Mucosa of gallbladder (tissue), 1 donor: Measurements from ENCODE around the gene RNF182. TPM values are rescaled to one million over a fixed set of nuclear protein-coding genes. Genes with fewer than 3 reads are reported as not detected.
"Not testable (repeated sequence)": the region's sequence is repeated elsewhere in the genome, so short reads cannot be mapped to it uniquely, and the experiment has no call there.

Source experiments
- DNase-seq: peaks from one replicate; pipeline ENCODE4 v3.0.0-alpha.2; 2020; ENCODE audit warnings: low spot score
- total RNA-seq: library from RNA; stranded (reverse); gene quantifications from one replicate; pipeline ENCODE4 v1.2.1, GENCODE V29; 2021
- donor health status: DM: no; HTN: no; CAD: no.

RNF182 gene
- total RNA-seq, result 0.14 TPM

GRCh38 chr6:13924949-13925881 is at the start of gene RNF182:
Gene RNF182, plus strand, starts transcription at chr6:13924952. Its CDS starts 52,168 bp downstream, at chr6:13977120.
- DNase-seq, result no peak

DNA sequence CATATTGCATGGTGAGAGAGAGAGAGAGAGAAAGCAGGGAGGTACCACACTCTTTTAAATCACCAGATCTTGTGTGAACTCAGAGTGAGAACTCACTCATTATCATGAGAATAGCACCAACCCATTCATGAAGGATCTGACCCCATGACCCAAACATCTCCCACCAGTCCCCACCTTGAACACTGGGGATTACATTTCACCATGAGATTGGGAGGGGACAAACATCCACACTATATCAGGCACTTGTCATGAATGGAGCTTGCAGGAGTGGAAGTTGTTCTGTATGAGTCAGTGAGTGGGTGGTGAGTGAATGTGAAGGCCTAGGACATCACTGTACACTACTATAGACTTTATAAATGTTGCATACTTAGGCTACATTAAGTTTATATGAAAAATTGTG is 47.7 kb upstream of the RNF182 start:
- no peak for DNase-seq

DNA sequence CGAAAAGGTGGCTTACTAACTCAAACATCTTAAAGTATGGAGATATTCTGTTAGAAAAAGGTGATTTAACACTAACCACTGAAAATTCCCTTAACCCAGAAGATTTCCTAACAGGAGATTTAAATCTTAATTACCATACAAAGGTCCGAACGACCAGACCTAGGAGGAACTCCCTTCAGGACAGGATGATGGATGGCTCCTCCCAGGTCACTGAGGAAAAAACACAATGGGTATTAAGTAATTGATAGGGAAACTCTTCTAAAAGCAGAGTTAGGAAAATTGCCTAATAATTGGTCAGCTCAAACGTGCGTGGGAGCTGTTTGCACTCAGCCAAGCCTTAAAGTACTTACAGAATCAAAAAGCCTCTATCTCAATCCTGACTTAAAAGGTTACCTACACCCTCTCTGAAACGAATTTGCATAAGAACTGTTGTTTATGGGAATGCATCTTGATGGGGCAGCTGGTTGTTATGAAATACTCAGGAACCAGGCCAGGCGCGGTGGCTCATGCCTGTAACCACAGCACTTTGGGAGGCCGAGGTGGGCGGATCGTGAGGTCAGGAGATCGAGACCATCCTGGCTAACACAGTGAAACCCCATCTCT is 44.6 kb upstream of the RNF182 start:
- not testable (repeated sequence) for DNase-seq

- DNase-seq, result no peak
These were observed 43.1 kb upstream of the RNF182 start for GRCh38 chr6:13881621-13882165.

DNA sequence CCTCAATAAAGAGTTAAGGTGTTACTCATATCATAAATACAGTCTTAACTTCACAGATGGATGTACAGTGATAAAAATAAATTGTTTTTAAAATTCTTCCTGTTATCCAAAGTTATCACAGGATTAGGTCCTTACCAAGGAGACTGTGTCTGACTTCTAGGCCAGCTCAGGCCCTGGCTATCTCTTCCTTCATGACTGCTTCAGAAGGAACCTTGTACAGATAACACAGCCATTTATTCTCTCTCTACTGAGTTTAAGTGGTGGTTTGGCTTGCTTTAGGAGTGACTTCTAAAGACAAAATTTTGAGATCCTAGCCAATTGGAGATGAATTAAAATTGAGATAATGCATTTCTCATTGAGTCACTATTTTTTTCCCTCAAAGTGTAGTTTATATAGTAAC is 40.8 kb upstream of the RNF182 start:
- no peak for DNase-seq

- DNase-seq, result no peak
These were observed 40.4 kb upstream of the RNF182 start for GRCh38 chr6:13884397-13884796.

- DNase-seq, result no peak
These were observed 39.2 kb upstream of the RNF182 start for GRCh38 chr6:13885601-13886000.

DNA sequence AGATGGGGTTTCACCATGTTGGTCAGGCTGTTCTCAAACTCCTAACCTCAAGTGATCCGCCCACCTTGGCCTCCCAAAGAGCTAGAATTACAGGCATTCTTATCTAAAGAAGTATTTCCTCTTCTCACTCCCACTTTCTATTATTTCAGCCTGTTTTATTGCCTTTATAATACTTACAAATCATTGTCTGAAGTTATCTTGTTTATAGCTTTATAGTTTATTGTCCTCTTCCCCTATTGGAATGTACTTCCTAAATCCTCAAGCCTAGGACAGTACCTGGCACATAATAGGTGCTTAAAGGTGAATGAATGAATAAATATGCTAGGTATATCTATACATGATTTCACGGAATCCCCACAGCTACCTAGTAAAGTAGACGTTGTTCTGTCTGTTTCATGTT is 37.8 kb upstream of the RNF182 start:
- DNase-seq, result no peak

GRCh38 chr6:13892017-13892645 is 32.6 kb upstream of the RNF182 start:
- DNase-seq, result no peak

- DNase-seq, result no peak
These were observed 21.8 kb upstream of the RNF182 start for GRCh38 chr6:13902922-13903321.

DNA sequence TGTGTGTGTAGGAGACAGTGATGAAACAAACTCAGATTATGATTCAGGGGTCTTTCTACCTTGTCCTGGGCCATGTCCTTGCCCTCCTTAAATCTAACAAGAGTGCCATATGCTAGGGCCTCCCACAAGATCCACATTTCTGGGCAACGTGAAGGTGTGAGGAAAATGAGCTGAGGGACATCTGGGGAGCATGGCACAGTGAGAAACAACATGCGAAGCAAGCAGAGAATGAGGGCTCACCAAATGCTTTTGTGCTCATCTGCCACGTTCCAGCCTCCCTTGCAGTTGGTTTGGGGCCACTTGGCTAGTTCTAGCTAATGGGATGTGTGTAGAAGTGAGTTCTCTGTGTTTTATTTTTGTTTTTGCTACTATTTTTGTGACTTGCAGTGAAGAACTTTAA is 21.4 kb upstream of the RNF182 start:
- no peak for DNase-seq

DNA sequence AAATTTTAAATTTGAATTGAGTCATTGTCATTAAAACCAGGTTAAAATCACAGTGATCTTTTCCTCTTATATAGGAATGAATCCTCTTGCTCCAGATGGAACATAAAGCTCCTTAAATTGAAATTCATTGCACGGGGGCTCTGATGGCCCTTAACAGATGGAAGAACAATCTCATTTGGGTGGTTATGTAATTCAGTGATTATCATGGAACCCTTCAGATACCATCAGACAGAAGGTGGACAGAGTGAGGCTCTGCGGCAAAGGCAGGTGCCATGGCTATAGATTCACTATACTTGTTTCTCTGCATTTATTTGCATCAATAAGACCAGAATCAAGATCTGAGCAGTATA is 17.8 kb upstream of the RNF182 start:
- no peak for DNase-seq

- no peak for DNase-seq
These were observed 17.0 kb upstream of the RNF182 start for GRCh38 chr6:13907614-13908215.

DNA sequence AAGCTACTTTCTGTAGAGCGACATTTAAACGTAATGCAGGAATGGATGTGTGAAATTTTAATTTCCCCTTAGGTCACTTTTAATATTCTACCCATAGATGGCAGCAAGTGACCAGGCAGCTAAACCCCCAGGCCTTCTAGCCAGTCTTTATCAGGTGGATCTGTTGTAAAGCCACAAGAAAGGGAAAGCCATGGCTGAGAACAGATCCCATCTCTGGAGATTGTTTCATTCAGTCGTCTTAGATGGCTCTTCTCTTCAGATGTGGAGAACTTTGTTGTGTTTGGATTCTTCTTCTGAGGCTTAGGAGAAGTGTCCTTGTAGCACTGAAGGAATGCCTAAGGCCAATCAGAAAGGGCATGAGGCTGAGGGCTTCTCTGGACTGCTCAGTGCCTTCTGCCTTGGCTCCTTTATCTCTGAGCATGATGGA is 15.8 kb upstream of the RNF182 start:
- peak; percentile 38 for DNase-seq

GRCh38 chr6:13910443-13910842 is 14.3 kb upstream of the RNF182 start:
- no peak for DNase-seq

DNA sequence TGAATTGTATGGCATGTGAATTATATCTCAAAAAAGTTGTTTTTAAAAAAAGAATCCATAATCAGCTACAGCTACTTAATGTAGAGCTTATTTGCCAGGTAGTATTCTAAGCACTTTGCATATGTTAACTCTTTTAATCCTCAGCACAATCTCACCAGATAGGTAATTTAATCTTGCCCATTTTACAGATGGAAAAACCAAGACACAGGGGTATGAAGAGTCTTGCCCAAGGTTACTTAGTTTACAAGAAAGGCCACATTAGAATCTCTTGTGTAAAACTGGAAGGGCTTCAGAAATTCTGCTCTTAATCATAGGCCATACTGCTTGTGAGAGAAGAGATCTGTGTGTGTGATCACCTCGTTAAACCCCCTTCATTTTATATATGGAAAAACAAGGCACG is 13.4 kb upstream of the RNF182 start:
- DNase-seq, result no peak

DNA sequence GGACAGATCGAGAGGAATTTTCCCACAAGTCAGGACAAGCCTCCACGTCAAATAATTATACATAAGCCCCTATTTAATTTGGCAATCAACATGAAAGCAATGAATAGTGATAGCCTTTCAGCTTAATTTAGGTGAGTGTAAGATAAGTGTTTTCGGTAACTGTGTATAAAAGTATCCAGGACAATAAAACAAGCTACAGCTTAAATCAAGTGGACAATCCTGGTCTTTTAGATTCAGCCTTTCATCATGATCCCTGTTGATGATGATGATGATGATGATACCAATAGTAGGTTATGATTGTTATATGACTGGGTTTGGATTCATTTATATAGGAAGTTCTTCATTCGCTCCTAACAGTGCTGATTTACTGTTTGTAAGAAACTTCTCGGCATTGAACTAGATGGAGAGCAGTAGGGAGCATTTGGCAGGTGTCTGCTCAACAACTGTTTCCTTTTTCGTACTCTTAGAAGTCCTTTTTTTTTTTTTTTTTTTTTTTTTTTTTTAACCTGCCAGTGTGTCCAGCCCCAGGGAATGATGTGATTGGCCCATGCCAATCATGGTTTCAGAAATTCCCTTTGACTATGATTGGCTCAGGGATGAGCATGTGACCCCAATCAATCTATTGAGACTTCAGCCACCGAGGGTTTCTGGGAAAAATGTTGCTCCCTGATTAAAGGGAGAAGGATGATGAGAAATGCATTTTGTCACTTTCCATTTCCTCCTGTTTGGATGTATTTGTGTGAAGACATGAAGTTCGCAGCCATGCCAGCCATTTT is 11.3 kb upstream of the RNF182 start:
- no peak for DNase-seq

- DNase-seq, result no peak
These were observed 10.4 kb upstream of the RNF182 start for GRCh38 chr6:13914351-13914750.

GRCh38 chr6:13915561-13916229 is 9.1 kb upstream of the RNF182 start:
- no peak for DNase-seq

- DNase-seq, result no peak
These were observed 8.4 kb upstream of the RNF182 start for GRCh38 chr6:13916230-13916944.
